H9 (cell line): ENCODE data around the gene NRXN3. TPM values are rescaled to one million over a fixed set of nuclear protein-coding genes. Genes with fewer than 3 reads are reported as not detected.

ENCODE experiments used
- DNase-seq: peaks from one replicate; pipeline ENCODE4 v3.0.0-alpha.2; 2017
- H2AFZ ChIP-seq: one replicate; pipeline ENCODE4 v1.6.1; 2013; ENCODE audit warnings: mild to moderate bottlenecking, low read length, control low read depth, moderate library complexity
- H2AK5ac ChIP-seq: 2 replicates; pipeline ENCODE4 v1.6.1; 2013; ENCODE audit warnings: low read length, control low read depth, mixed read lengths; ENCODE audit not compliant: insufficient read length
- H2BK120ac ChIP-seq: one replicate; pipeline ENCODE4 v1.6.1; 2013; ENCODE audit warnings: low read depth, mild to moderate bottlenecking, low read length, control low read depth, inconsistent platforms; ENCODE audit not compliant: poor library complexity, severe bottlenecking
- H2BK12ac ChIP-seq: 2 replicates; pipeline ENCODE4 v1.6.1; 2013; ENCODE audit warnings: low read length, control low read depth, mixed read lengths, low read depth; ENCODE audit not compliant: insufficient read length
- H2BK15ac ChIP-seq: 2 replicates; pipeline ENCODE4 v1.6.1; 2013; ENCODE audit warnings: low read depth, low read length, control low read depth
- H2BK20ac ChIP-seq: one replicate; pipeline ENCODE4 v1.6.1; 2013; ENCODE audit warnings: low read depth, mild to moderate bottlenecking, low read length, control low read depth, inconsistent platforms; ENCODE audit not compliant: poor library complexity, severe bottlenecking
- H2BK5ac ChIP-seq: 2 replicates; pipeline ENCODE4 v1.6.1; 2013; ENCODE audit warnings: low read length, control low read depth, mixed read lengths; ENCODE audit not compliant: insufficient read length
- H3K14ac ChIP-seq: 2 replicates; pipeline ENCODE4 v1.6.1; 2013; ENCODE audit warnings: low read length, control low read depth; ENCODE audit not compliant: insufficient read depth
- H3K18ac ChIP-seq: 2 replicates; pipeline ENCODE4 v1.6.1; 2013; ENCODE audit warnings: low read depth, mild to moderate bottlenecking, mixed read lengths, low read length, control low read depth; ENCODE audit not compliant: insufficient read length
- H3K23ac ChIP-seq: 2 replicates; pipeline ENCODE4 v1.6.1; 2013; ENCODE audit warnings: low read length, control low read depth, mixed read lengths, low read depth; ENCODE audit not compliant: insufficient read length
- H3K23me2 ChIP-seq: 2 replicates; pipeline ENCODE4 v1.6.1; 2013; ENCODE audit warnings: low read depth, mild to moderate bottlenecking, mixed read lengths, low read length, control low read depth; ENCODE audit not compliant: insufficient read length, poor library complexity, severe bottlenecking
- H3K27ac ChIP-seq: 2 replicates; pipeline ENCODE4 v1.5.1; 2013; ENCODE audit warnings: low read length, control low read depth, mixed read lengths, low read depth; ENCODE audit not compliant: insufficient read length
- H3K27me3 ChIP-seq: 2 replicates; pipeline ENCODE4 v1.6.1; 2013; ENCODE audit warnings: low read length, control low read depth, inconsistent platforms; ENCODE audit not compliant: insufficient read depth
- H3K4ac ChIP-seq: 2 replicates; pipeline ENCODE4 v1.6.1; 2013; ENCODE audit warnings: low read depth, mild to moderate bottlenecking, control low read depth, inconsistent platforms, low read length, moderate library complexity
- H3K4me1 ChIP-seq: 2 replicates; pipeline ENCODE4 v1.6.1; 2013; ENCODE audit warnings: low read length, control low read depth, inconsistent platforms; ENCODE audit not compliant: insufficient read depth
- H3K4me2 ChIP-seq: 2 replicates; pipeline ENCODE4 v1.6.1; 2013; ENCODE audit warnings: low read length, control low read depth, mixed read lengths; ENCODE audit not compliant: insufficient read length, insufficient read depth
- H3K56ac ChIP-seq: 2 replicates; pipeline ENCODE4 v1.6.1; 2013; ENCODE audit warnings: low read depth, mild to moderate bottlenecking, mixed read lengths, low read length, control low read depth; ENCODE audit not compliant: insufficient read length
- H3K79me1 ChIP-seq: 2 replicates; pipeline ENCODE4 v1.6.1; 2013; ENCODE audit warnings: low read depth, mild to moderate bottlenecking, moderate library complexity, low read length, control low read depth, inconsistent platforms; ENCODE audit not compliant: insufficient read depth, poor library complexity, severe bottlenecking
- H3K79me2 ChIP-seq: 2 replicates; pipeline ENCODE4 v1.6.1; 2013; ENCODE audit warnings: low read length, control low read depth, inconsistent platforms; ENCODE audit not compliant: insufficient read depth
- H3K9ac ChIP-seq: 2 replicates; pipeline ENCODE4 v1.6.1; 2013; ENCODE audit warnings: low read length, control low read depth, mixed read lengths; ENCODE audit not compliant: insufficient read length; ENCODE audit errors: extremely low read depth
- H3K9me3 ChIP-seq: one replicate; pipeline ENCODE4 v1.6.1; 2013; ENCODE audit warnings: low read depth, low read length, inconsistent platforms; ENCODE audit not compliant: control insufficient read depth
- H3T11ph ChIP-seq: one replicate; pipeline ENCODE4 v1.6.1; 2013; ENCODE audit warnings: mild to moderate bottlenecking, low read length, control low read depth, inconsistent platforms
- H4K20me1 ChIP-seq: one replicate; pipeline ENCODE4 v1.6.1; 2013; ENCODE audit not compliant: control insufficient read depth, insufficient read length, insufficient read depth
- H4K5ac ChIP-seq: 2 replicates; pipeline ENCODE4 v1.6.1; 2013; ENCODE audit warnings: low read depth, mild to moderate bottlenecking, mixed read lengths, low read length, control low read depth; ENCODE audit not compliant: insufficient read length
- H4K8ac ChIP-seq: replicated peaks from 2 replicates; pipeline ENCODE4 v1.6.1; 2013; ENCODE audit warnings: low read length, control low read depth, mixed read lengths, low read depth; ENCODE audit not compliant: insufficient read length
- H4K91ac ChIP-seq: 2 replicates; pipeline ENCODE4 v1.6.1; 2013; ENCODE audit warnings: low read depth, mild to moderate bottlenecking, moderate library complexity, mixed read lengths, low read length, control low read depth; ENCODE audit not compliant: insufficient read length
- H3K27ac Mint-ChIP-seq, 3 experiments: 2 replicates in 2 of 3; 3 replicates in 1 of 3; pipeline ENCODE4 v1.8.0; 2020 to 2021; ENCODE audit warnings: mixed read lengths in 3 of 3, mild to moderate bottlenecking in 1 of 3, moderate library complexity in 1 of 3
- H3K27me3 Mint-ChIP-seq: 2 replicates; pipeline ENCODE4 v1.8.0; 2021; ENCODE audit warnings: low read depth, mild to moderate bottlenecking, moderate library complexity, mixed read lengths
- H3K36me3 Mint-ChIP-seq, 3 experiments: 2 replicates in 2 of 3; 3 replicates in 1 of 3; pipeline ENCODE4 v1.8.0; 2020 to 2021; ENCODE audit warnings: low read depth in 3 of 3, mixed read lengths in 3 of 3; ENCODE audit not compliant: insufficient read depth in 1 of 3
- H3K4me1 Mint-ChIP-seq, 2 experiments: 2 replicates each; pipeline ENCODE4 v1.8.0; 2020; ENCODE audit warnings: mixed read lengths in 2 of 2
- H3K4me3 Mint-ChIP-seq, 2 experiments: 2 replicates in 1 of 2; 3 replicates in 1 of 2; pipeline ENCODE4 v1.8.0; 2020 to 2021; ENCODE audit warnings: mild to moderate bottlenecking in 2 of 2, mixed read lengths in 2 of 2, moderate library complexity in 1 of 2
- H3K9me3 Mint-ChIP-seq, 2 experiments: 2 replicates in 1 of 2; 3 replicates in 1 of 2; pipeline ENCODE4 v1.8.0; 2020; ENCODE audit warnings: mild to moderate bottlenecking in 2 of 2, mixed read lengths in 2 of 2, moderate library complexity in 1 of 2
- WGBS: extraction: QIAGEN DNeasy Blood & Tissue Kit; methylation state at CpG from one replicate; pipeline ENCODE4 v1.1.7; 2013; ENCODE audit warnings: missing lambda C conversion rate, low lambda C conversion rate, mixed read lengths; ENCODE audit not compliant: insufficient read length; ENCODE audit errors: extremely low coverage; 5-methylcytosine and 5-hydroxymethylcytosine counted together
- total RNA-seq: library from RNA; stranded (reverse); gene quantifications from 2 replicates; pipeline ENCODE4 v1.2.1, GENCODE V29; 2021
- TF ChIP-seq, protein P1 (sequence below): fragments of 200-600 bp; sonication (generic); conservative IDR thresholded peaks from 3 replicates; pipeline ENCODE4 v1.8.0; 2021; ENCODE audit warnings: antibody characterized with exemption, mild to moderate bottlenecking

Gene NRXN3
- total RNA-seq, 1 experiment from 2014 or later: 1.8 TPM

GRCh38 chr14:78399316-78399889 lies 229.2 kb downstream of the NRXN3 start:
- no peaks in the 10 kb centered on the region for H3K9me3 Mint-ChIP-seq
- no peaks in the 10 kb centered on the region for H3K79me1 ChIP-seq
- H3K18ac ChIP-seq: no peak overlapping the region
- H3K4ac ChIP-seq: no peak overlapping the region
- H2BK120ac ChIP-seq: no peak overlapping the region
- H3K27ac ChIP-seq: no peak overlapping the region
- no peak for DNase-seq
- H4K8ac ChIP-seq: no peak overlapping the region
- H3K4me2 ChIP-seq: no peak overlapping the region
- no peak overlapping the region for H4K91ac ChIP-seq
- no peak overlapping the region for H2AFZ ChIP-seq
- H2BK15ac ChIP-seq: no peak overlapping the region
- H3K27ac Mint-ChIP-seq: no peak overlapping the region
- TF ChIP-seq, protein P1, sequence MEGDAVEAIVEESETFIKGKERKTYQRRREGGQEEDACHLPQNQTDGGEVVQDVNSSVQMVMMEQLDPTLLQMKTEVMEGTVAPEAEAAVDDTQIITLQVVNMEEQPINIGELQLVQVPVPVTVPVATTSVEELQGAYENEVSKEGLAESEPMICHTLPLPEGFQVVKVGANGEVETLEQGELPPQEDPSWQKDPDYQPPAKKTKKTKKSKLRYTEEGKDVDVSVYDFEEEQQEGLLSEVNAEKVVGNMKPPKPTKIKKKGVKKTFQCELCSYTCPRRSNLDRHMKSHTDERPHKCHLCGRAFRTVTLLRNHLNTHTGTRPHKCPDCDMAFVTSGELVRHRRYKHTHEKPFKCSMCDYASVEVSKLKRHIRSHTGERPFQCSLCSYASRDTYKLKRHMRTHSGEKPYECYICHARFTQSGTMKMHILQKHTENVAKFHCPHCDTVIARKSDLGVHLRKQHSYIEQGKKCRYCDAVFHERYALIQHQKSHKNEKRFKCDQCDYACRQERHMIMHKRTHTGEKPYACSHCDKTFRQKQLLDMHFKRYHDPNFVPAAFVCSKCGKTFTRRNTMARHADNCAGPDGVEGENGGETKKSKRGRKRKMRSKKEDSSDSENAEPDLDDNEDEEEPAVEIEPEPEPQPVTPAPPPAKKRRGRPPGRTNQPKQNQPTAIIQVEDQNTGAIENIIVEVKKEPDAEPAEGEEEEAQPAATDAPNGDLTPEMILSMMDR: no peak
- no peaks in the 10 kb centered on the region for H3K36me3 Mint-ChIP-seq
- 0 out of 2 replicates have a peak, but pooled peaks cover 5% of the 10 kb centered on the region for H3K4me1 ChIP-seq
- no peak overlapping the region for H3T11ph ChIP-seq
- H2BK12ac ChIP-seq: no peak overlapping the region
- no peak overlapping the region for H3K56ac ChIP-seq
- no peak overlapping the region for H2AK5ac ChIP-seq
- no peak overlapping the region for H3K23ac ChIP-seq
- H2BK20ac ChIP-seq: no peak overlapping the region
- H3K14ac ChIP-seq: no peak overlapping the region
- no peak overlapping the region for H3K9ac ChIP-seq
- WGBS: no CpG with 5 or more reads among the region's 3 CpGs
- no peak overlapping the region for H3K4me3 Mint-ChIP-seq
- H3K27me3 ChIP-seq: no peaks in the 10 kb centered on the region
- H2BK5ac ChIP-seq: no peak overlapping the region
- no peaks in the 10 kb centered on the region for H4K20me1 ChIP-seq
- no peaks in the 10 kb centered on the region for H3K23me2 ChIP-seq
- H4K5ac ChIP-seq: no peak overlapping the region
- H3K4me1 Mint-ChIP-seq: peaks cover 12 to 20% of the 10 kb centered on the region in 2 experiments
- no peaks in the 10 kb centered on the region for H3K9me3 ChIP-seq
- H3K79me2 ChIP-seq: no peaks in the 10 kb centered on the region
- peaks cover 6% of the 10 kb centered on the region for H3K27me3 Mint-ChIP-seq
